SU-DHL-6 (cell line): ENCODE results near the gene CCDC169.

Source experiments
- H2AFZ ChIP-seq: fragments of 200-600 bp; sonication (generic); 2 replicates; pipeline ENCODE4 v1.6.1; 2014; ENCODE audit warnings: low read depth, mild to moderate bottlenecking, moderate library complexity, mixed read lengths, antibody characterized with exemption, low read length; ENCODE audit not compliant: severe bottlenecking
- H3F3A ChIP-seq: fragments of 200-600 bp; shearing (Covaris generic); 2 replicates; pipeline ENCODE4 v1.6.0; 2016; ENCODE audit warnings: antibody characterized with exemption, mild to moderate bottlenecking; ENCODE audit not compliant: insufficient read depth
- H3K27ac ChIP-seq: fragments of 200-600 bp; sonication (generic); 2 replicates; pipeline ENCODE4 v1.5.1; 2016; ENCODE audit warnings: low read depth, mild to moderate bottlenecking, low read length, moderate library complexity, mixed read lengths
- H3K27me3 ChIP-seq: fragments of 200-600 bp; sonication (generic), shearing (Covaris generic); 2 replicates; pipeline ENCODE4 v1.6.0; 2014; ENCODE audit warnings: mild to moderate bottlenecking, low read length
- H3K36me3 ChIP-seq: fragments of 200-600 bp; sonication (generic); 2 replicates; pipeline ENCODE4 v1.6.1; 2014; ENCODE audit warnings: mild to moderate bottlenecking, low read length, mixed read lengths
- H3K4me2 ChIP-seq: fragments of 300-600, 200-600 bp; shearing (Covaris generic), sonication (generic); 2 replicates; pipeline ENCODE4 v1.6.0; 2014; ENCODE audit warnings: low read length, low read depth, mild to moderate bottlenecking; ENCODE audit not compliant: poor library complexity, severe bottlenecking
- H3K4me3 ChIP-seq: fragments of 200-600 bp; sonication (generic); 2 replicates; pipeline ENCODE4 v1.5.1; 2014; ENCODE audit warnings: antibody characterized with exemption, low read length, mild to moderate bottlenecking, mixed read lengths; ENCODE audit not compliant: insufficient read depth, poor library complexity, severe bottlenecking
- H3K79me2 ChIP-seq: fragments of 200-600 bp; sonication (generic); 2 replicates; pipeline ENCODE4 v1.6.1; 2014; ENCODE audit warnings: mild to moderate bottlenecking, low read length, moderate library complexity; ENCODE audit not compliant: insufficient read depth
- H3K9ac ChIP-seq: fragments of 200-600 bp; sonication (generic); 2 replicates; pipeline ENCODE4 v1.7.0; 2014; ENCODE audit warnings: mild to moderate bottlenecking, low read length
- H3K9me2 ChIP-seq: fragments of 200-600 bp; sonication (generic); replicated peaks from 2 replicates; pipeline ENCODE4 v1.6.1; 2014; ENCODE audit warnings: low read length; ENCODE audit not compliant: insufficient read depth
- H3K9me3 ChIP-seq: fragments of 200-600 bp; sonication (generic); 2 replicates; pipeline ENCODE4 v1.6.1; 2014; ENCODE audit warnings: low read length, mixed read lengths; ENCODE audit not compliant: insufficient read depth
- H4K20me1 ChIP-seq: fragments of 200-600 bp; sonication (generic); 2 replicates; pipeline ENCODE4 v1.6.1; 2014; ENCODE audit warnings: low read depth, mild to moderate bottlenecking, antibody characterized with exemption, low read length, moderate library complexity, mixed read lengths
- EZH2phosphoT487 ChIP-seq: fragments of 200-600 bp; sonication (generic), shearing (Covaris generic); conservative IDR thresholded peaks from 2 replicates; pipeline ENCODE4 v1.6.1; 2018; ENCODE audit warnings: mild to moderate bottlenecking, antibody characterized with exemption, low read length, moderate library complexity, mixed read lengths
- TF ChIP-seq, protein P1 (sequence below): fragments of 200-600 bp; sonication (generic); IDR thresholded peaks from one replicate; pipeline ENCODE4 v1.5.1; 2017; ENCODE audit warnings: antibody characterized with exemption, mild to moderate bottlenecking, low read length, moderate library complexity; ENCODE audit not compliant: insufficient read depth, poor library complexity, severe bottlenecking

CCDC169 gene

DNA sequence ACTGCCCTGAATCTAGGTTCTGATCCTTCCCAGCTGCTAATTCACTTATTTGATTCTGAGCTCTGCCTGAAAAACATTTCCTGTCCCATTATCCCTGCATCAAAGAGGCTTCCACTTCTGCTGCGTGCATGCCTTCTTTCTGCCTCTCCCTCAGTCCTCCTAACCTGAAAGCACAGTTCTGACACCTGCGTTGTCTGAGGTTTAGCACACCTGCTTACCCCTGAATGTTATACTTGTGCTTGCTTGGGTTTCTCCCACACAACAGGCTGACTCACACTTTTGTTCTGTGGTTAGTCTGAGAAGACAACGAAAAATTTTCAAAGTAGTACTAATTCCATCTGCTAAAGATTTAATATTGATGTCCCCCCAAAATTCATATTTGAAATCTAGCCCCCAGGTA, 80.2 kb downstream of the CCDC169 start:
- H2AFZ ChIP-seq = no peak overlapping the region
- no peaks in the 10 kb centered on the region for H3K9me2 ChIP-seq
- no peak overlapping the region for H3K4me3 ChIP-seq
- H3K4me2 ChIP-seq = no peak overlapping the region
- H3K9me3 ChIP-seq = 0 out of 2 replicates have a peak, but pooled peaks cover 4% of the 10 kb centered on the region
- H3K27me3 ChIP-seq = no peaks in the 10 kb centered on the region
- H3K27ac ChIP-seq = no peak overlapping the region
- no peaks in the 10 kb centered on the region for H4K20me1 ChIP-seq
- H3K79me2 ChIP-seq = no peaks in the 10 kb centered on the region
- no peak overlapping the region for H3K9ac ChIP-seq
- TF ChIP-seq EZH2phosphoT487 = no peak
- TF ChIP-seq, protein P1, sequence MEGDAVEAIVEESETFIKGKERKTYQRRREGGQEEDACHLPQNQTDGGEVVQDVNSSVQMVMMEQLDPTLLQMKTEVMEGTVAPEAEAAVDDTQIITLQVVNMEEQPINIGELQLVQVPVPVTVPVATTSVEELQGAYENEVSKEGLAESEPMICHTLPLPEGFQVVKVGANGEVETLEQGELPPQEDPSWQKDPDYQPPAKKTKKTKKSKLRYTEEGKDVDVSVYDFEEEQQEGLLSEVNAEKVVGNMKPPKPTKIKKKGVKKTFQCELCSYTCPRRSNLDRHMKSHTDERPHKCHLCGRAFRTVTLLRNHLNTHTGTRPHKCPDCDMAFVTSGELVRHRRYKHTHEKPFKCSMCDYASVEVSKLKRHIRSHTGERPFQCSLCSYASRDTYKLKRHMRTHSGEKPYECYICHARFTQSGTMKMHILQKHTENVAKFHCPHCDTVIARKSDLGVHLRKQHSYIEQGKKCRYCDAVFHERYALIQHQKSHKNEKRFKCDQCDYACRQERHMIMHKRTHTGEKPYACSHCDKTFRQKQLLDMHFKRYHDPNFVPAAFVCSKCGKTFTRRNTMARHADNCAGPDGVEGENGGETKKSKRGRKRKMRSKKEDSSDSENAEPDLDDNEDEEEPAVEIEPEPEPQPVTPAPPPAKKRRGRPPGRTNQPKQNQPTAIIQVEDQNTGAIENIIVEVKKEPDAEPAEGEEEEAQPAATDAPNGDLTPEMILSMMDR = no peak
- H3K36me3 ChIP-seq = no peaks in the 10 kb centered on the region
- no peaks in the 10 kb centered on the region for H3F3A ChIP-seq

DNA sequence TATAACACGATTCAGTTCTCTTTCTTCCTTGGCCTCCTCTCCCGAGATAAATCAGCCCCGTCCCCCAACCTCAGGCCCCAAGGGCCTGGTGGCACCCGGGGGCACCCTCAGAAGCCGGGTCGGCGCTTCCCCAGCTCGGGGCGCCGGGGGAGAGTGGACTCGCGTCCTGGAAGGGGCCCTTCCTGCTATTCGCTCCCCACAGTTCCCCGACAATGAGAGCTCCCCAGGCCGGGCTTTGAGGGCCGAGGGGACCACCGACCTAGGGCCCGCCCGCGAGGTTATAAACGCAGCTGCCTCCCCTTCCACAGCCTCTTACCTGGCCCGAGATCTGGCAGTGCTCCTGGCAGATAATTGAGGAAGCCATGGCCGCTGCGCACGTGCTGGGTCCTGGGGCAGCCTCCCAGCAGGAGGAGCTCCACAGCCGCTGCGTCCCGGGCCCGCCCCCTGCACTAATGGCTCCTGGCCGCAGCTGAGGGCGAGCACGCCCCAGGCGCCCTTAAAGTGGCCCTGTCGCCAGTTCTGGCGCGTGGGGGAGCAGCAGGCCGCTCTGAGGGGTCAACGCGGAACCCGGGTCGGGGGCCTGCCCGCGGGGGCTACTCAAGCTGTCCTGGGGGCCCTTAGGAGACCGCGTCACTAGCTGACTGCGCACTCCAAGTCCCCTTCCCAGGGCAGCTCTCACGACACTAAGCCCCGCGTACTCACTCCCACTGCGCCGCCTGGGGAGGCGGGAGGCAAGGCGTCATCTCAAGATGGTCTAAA, 83.3 kb downstream of the CCDC169 start, which contains the start of gene SOHLH2:
Gene SOHLH2 (minus strand): TSS at position 394 of the 759 bp plus-strand sequence. CDS start 30 bp downstream, at position 364.
- Histone ChIP-seq H3F3A (no peaks in the 10 kb centered on the region), H2AFZ (no peak within 1 kb of the TSS), H3K27ac (no peak within 1 kb of the TSS), H3K27me3 (no peaks in the 10 kb centered on the region), H3K9ac (no peak within 1 kb of the TSS), H3K4me3 (no peak within 1 kb of the TSS), H3K36me3 (no peaks in the 10 kb centered on the region), H3K9me3 (0 out of 2 replicates have a peak, but pooled peaks cover 4% of the 10 kb centered on the region), H3K79me2 (no peaks in the 10 kb centered on the region), H4K20me1 (no peaks in the 10 kb centered on the region), H3K9me2 (no peaks in the 10 kb centered on the region), H3K4me2 (no peak within 1 kb of the TSS)
- TF ChIP-seq, protein P1 = no peak
- TF ChIP-seq EZH2phosphoT487 = no peak

DNA sequence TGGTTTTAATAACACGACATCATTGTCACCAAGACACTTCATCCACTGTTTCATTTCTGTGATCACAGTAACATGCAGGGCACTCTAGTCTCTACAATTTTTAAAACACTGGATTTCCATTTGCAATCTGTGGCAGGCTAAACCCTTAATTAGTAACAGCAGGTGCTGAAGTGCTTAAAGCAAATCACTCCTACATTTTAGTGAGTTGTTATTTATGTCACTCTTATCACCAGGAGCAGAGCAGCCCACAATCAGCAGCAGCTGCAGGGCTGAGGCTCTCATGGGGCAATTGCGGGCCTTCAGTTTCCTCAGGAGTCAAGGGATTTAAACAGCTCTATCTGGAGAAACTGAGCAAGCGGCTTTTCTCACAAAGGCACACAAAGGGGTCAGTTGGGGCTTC, 84.8 kb downstream of the CCDC169 start:
- Histone ChIP-seq H3K79me2 (no peaks in the 10 kb centered on the region), H3K4me2 (no peak overlapping the region), H3F3A (no peaks in the 10 kb centered on the region), H2AFZ (no peak overlapping the region), H3K4me3 (no peak overlapping the region), H3K9ac (no peak overlapping the region), H3K9me3 (0 out of 2 replicates have a peak, but pooled peaks cover 4% of the 10 kb centered on the region), H4K20me1 (no peaks in the 10 kb centered on the region), H3K36me3 (no peaks in the 10 kb centered on the region), H3K27ac (no peak overlapping the region), H3K27me3 (no peaks in the 10 kb centered on the region), H3K9me2 (no peaks in the 10 kb centered on the region)
- no peak for TF ChIP-seq EZH2phosphoT487
- TF ChIP-seq, protein P1 = no peak
